Right ventricle myocardium inferior (tissue), 1 donor: ENCODE results near the gene ORMDL2. TPM values are rescaled to one million over a fixed set of nuclear protein-coding genes. Genes with fewer than 3 reads are reported as not detected.
"Not testable (repeated sequence)": the region's sequence is repeated elsewhere in the genome, so short reads cannot be mapped to it uniquely, and the experiment has no call there.

Source experiments
- ATAC-seq: fragments of 200-7000 bp; cut with Tn5 transposase; one replicate; pipeline ENCODE4 v1.9.1; 2020; ENCODE audit warnings: mild to moderate bottlenecking, moderate library complexity
- DNase-seq: peaks from one replicate; pipeline ENCODE4 v3.0.0; 2021; ENCODE audit errors: missing footprints
- intact Hi-C: fragments of 100-400 bp; cut with DNase I; formaldehyde crosslinking; loops from one replicate; pipeline ENCODE4 v1.11.0; 2022
- total RNA-seq: library from RNA; stranded (reverse); fragmentation: NEBNext Ultra II Directional; extraction: Animal tissue kit (Norgen Biotek cat#: 25700); gene quantifications from one replicate; pipeline ENCODE4 v1.2.1, GENCODE V29; 2021
- donor health status: DM: no; HTN: yes; CAD: no; lungs with severe emphysema.

Gene ORMDL2
- total RNA-seq, 1 donor from 2014 or later = 17.3 TPM

GRCh38 chr12:55845785-55846496 is 28.1 kb downstream of the ORMDL2 start:
- intact Hi-C loops = no loop called here
- ATAC-seq (no peak), DNase-seq (no peak)

GRCh38 chr12:55847033-55847432 is 29.2 kb downstream of the ORMDL2 start:
- DNase-seq (no peak), ATAC-seq (no peak)
- intact Hi-C loops = no loop called here

GRCh38 chr12:55847603-55848291 is 29.9 kb downstream of the ORMDL2 start:
- intact Hi-C loops = loop anchor here (2.0 kb wide), 1 partner anchor 79 kb away; the partner anchor contains the start of gene PYM1
- peak; percentile 93 for DNase-seq
- ATAC-seq = peak; percentile 97

- no peak for DNase-seq
- no peak for ATAC-seq
- intact Hi-C loops = loop anchor here (2.0 kb wide), 1 partner anchor 77 kb away; the partner anchor contains the start of gene PYM1
These were observed 31.9 kb downstream of the ORMDL2 start for GRCh38 chr12:55849616-55850343.

DNA sequence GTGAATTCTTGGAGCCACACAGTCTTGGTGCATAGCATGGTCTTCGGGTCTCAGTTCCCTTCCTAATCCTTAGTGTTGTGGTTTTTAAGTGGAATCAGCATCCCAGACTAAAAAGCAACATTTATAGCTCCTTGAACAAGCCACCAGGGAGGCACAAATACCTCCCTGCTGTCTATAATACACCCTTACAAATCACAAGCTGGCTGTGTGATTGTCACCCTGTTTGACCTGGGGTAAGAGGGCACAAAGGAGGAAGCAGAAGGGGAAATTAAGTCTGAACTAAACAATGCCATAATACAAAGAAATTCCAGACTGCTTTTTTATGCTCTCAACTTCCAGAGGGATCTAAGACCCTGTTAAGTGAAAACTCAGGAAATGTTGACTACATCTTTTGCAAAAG is 32.6 kb downstream of the ORMDL2 start:
- ATAC-seq (no peak), DNase-seq (no peak)
- intact Hi-C loops = no loop called here

GRCh38 chr12:55850893-55851292 is 33.1 kb downstream of the ORMDL2 start:
- DNase-seq = no peak
- intact Hi-C loops = no loop called here
- no peak for ATAC-seq

- DNase-seq = no peak
- ATAC-seq = no peak
- intact Hi-C loops = no loop called here
These were observed 34.9 kb downstream of the ORMDL2 start for GRCh38 chr12:55852740-55853139.

GRCh38 chr12:55861396-55861795 is 43.6 kb downstream of the ORMDL2 start:
- no peak for DNase-seq
- ATAC-seq = no peak
- intact Hi-C loops = no loop called here

DNA sequence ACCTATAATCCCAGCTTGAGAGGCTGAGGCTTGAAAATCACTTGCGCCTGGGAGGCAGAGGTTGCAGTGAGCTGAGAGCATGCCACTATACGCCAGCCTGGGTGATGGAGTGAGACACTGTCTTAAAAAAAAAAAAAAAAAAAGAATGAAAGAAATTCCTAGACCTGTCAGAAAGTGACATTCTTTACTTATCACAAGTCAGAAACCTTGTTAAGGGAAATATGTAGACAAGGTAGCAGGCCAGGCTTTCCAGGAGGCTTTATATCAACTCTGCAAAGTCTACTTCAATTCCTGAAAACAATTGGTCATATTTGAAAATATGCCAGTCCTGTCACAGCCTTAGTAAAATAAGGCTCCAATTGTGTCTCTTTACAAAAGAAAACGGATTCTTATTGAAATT is 44.0 kb downstream of the ORMDL2 start:
- intact Hi-C loops = no loop called here
- ATAC-seq (no peak), DNase-seq (no peak)

- intact Hi-C loops = no loop called here
- DNase-seq = no peak
These were observed 44.4 kb downstream of the ORMDL2 start for GRCh38 chr12:55862286-55862685.

DNA sequence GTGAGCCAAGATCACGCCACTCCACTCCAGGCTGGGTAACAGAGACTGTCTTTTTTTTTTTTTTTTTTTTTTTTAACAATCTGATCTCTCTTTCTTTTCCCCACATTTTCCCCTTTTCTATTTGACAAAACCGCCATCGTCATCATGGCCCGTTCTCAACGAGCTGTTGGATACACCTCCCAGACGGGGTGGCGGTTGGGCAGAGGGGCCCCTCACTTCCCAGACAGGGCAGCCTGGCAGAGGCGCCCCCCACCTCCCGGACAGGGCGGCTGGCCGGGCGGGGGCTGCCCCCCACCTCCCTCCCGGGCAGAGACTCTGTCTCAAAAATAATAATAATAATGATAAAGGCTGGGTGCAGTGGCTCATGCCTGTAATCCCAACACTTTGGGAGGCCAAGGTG is 45.1 kb downstream of the ORMDL2 start:
- ATAC-seq, intact Hi-C loops, DNase-seq: not testable (repeated sequence)

More at GRCh38 chr12:55862286-55862685, 44.4 kb downstream of the ORMDL2 start:
- ATAC-seq = no peak

DNA sequence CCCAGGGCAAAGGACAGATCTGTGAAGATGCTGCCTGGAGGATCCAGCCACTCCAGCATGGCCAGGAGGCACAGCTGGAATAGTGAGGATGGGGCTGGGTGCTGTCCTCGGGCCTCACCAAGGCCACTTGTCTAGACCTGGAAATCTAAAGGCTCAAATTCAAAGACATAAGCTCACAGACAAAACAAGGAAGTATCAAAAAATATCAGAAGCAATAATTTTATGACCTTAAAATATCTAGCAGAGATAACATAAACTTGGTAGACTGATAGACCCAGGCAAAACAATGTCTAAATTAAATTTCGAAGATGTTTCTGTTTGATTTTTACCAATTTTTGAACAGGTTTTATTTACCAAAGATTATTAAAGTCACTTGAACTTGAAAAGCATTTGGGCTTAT is 47.5 kb downstream of the ORMDL2 start:
- DNase-seq = no peak
- intact Hi-C loops = no loop called here
- no peak for ATAC-seq

DNA sequence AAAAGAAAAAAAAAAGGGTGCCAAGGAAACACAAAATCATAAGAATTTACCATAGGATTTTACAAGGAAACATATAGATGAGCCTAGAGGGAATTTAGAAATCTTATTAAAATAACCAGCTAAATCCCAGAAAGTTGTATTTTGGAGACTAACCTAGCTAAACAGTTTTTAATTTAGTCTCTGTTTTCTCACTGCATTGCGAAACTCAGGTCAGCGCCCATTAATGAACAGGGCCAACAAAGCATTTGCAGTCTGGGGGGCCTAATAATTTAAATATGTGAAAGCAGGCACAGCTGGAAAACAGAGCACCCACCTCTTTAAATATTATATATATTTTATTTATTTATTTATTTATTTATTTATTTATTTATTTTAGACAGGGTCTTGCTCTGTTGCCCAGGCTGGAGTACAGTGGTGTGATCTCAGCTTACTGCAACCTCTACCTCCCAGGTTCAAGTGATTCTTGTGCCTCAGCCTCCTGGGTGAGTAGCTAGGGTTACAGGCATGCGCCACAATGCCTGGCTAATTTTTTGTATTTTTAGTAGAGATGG is 48.7 kb downstream of the ORMDL2 start:
- DNase-seq, intact Hi-C loops, ATAC-seq: not testable (repeated sequence)

Other genes starting within 250 kb of the ORMDL2 start
- gene OR2AP1, start 245.6 kb upstream of the ORMDL2 start, total RNA-seq = not detected
- gene OR10P1, start 181.1 kb upstream of the ORMDL2 start, total RNA-seq = not detected
- 479 TPM for gene ITGA7, start 110.1 kb upstream of the ORMDL2 start, total RNA-seq
- 128 TPM for gene BLOC1S1, start 102.0 kb upstream of the ORMDL2 start, total RNA-seq
- 12.9 TPM for gene RDH5, start 97.6 kb upstream of the ORMDL2 start, total RNA-seq
- gene CD63, start 89.0 kb upstream of the ORMDL2 start, total RNA-seq = 790 TPM
- gene GDF11, start 74.9 kb upstream of the ORMDL2 start, total RNA-seq = 9.7 TPM
- gene SARNP, start 317 bp upstream of the ORMDL2 start, total RNA-seq = 50.2 TPM
- gene DNAJC14, start 11.5 kb downstream of the ORMDL2 start, total RNA-seq = 18.3 TPM
- 2.9 TPM for gene MMP19, start 24.9 kb downstream of the ORMDL2 start, total RNA-seq
- 19.1 TPM for gene PYM1, start 109.9 kb downstream of the ORMDL2 start, total RNA-seq
- gene DGKA, start 113.1 kb downstream of the ORMDL2 start, total RNA-seq = 8.1 TPM
- not detected for gene PMEL, start 148.0 kb downstream of the ORMDL2 start, total RNA-seq
- 11.6 TPM for gene CDK2, start 148.8 kb downstream of the ORMDL2 start, total RNA-seq
- gene RAB5B, start 156.0 kb downstream of the ORMDL2 start, total RNA-seq = 113 TPM
- 28.1 TPM for gene SUOX, start 179.2 kb downstream of the ORMDL2 start, total RNA-seq
- gene IKZF4, start 203.0 kb downstream of the ORMDL2 start, total RNA-seq = 9.5 TPM
- 35.5 TPM for gene RPS26, start 223.9 kb downstream of the ORMDL2 start, total RNA-seq